Chondrocyte (in vitro differentiated cells): ENCODE results near the gene MBD3L5. TPM values are rescaled to one million over a fixed set of nuclear protein-coding genes. Genes with fewer than 3 reads are reported as not detected.
"Not testable (repeated sequence)": the region's sequence is repeated elsewhere in the genome, so short reads cannot be mapped to it uniquely, and the experiment has no call there.

Experiments used
- DNase-seq: peaks from one replicate; pipeline ENCODE4 v3.0.0; 2021; ENCODE audit warnings: mixed read lengths, low spot score
- H3K27ac Mint-ChIP-seq: one replicate; pipeline ENCODE4 v1.8.0; 2021; ENCODE audit warnings: mild to moderate bottlenecking, moderate library complexity, mixed read lengths; ENCODE audit not compliant: unreplicated experiment
- H3K27me3 Mint-ChIP-seq: 2 replicates; pipeline ENCODE4 v1.8.0; 2021; ENCODE audit warnings: low read depth, mixed read lengths
- H3K36me3 Mint-ChIP-seq: 2 replicates; pipeline ENCODE4 v1.8.0; 2021; ENCODE audit warnings: low read depth, mixed read lengths
- H3K4me1 Mint-ChIP-seq: 2 replicates; pipeline ENCODE4 v1.8.0; 2021; ENCODE audit warnings: low read depth, mild to moderate bottlenecking, mixed read lengths
- H3K4me3 Mint-ChIP-seq: one replicate; pipeline ENCODE4 v1.8.0; 2021; ENCODE audit warnings: mild to moderate bottlenecking, moderate library complexity, mixed read lengths; ENCODE audit not compliant: unreplicated experiment
- H3K9me3 Mint-ChIP-seq: 2 replicates; pipeline ENCODE4 v1.8.0; 2021; ENCODE audit warnings: low read depth, mixed read lengths
- CTCF ChIP-seq: fragments of 200-600 bp; sonication (generic); IDR thresholded peaks from 2 replicates; pipeline ENCODE4 v1.5.0; 2021; ENCODE audit warnings: antibody characterized with exemption, mild to moderate bottlenecking, moderate library complexity
- total RNA-seq: library from RNA; stranded (reverse); gene quantifications from 3 replicates; pipeline ENCODE4 v1.2.1, GENCODE V29; 2021

The MBD3L5 gene
- total RNA-seq, 1 donor from 2014 or later: not detected

GRCh38 chr19:7041563-7041962, 11.2 kb downstream of the MBD3L5 start:
- H3K4me1 Mint-ChIP-seq, DNase-seq, H3K27ac Mint-ChIP-seq, H3K36me3 Mint-ChIP-seq, H3K27me3 Mint-ChIP-seq, H3K4me3 Mint-ChIP-seq, H3K9me3 Mint-ChIP-seq: not testable (repeated sequence)

GRCh38 chr19:7049021-7049420, 18.6 kb downstream of the MBD3L5 start, which contains the start of gene MBD3L2:
TSS of gene MBD3L2 (plus strand) at chr19:7049321. CDS start at chr19:7049374, 53 bp downstream.
- H3K9me3 Mint-ChIP-seq, H3K36me3 Mint-ChIP-seq, H3K27me3 Mint-ChIP-seq, H3K4me3 Mint-ChIP-seq, DNase-seq, H3K27ac Mint-ChIP-seq, H3K4me1 Mint-ChIP-seq: not testable (repeated sequence)

- not testable (repeated sequence) for H3K9me3 Mint-ChIP-seq, H3K27me3 Mint-ChIP-seq, H3K4me3 Mint-ChIP-seq, H3K27ac Mint-ChIP-seq, DNase-seq, H3K4me1 Mint-ChIP-seq, H3K36me3 Mint-ChIP-seq
Observed at GRCh38 chr19:7051421-7051820, 21.0 kb downstream of the MBD3L5 start.

GRCh38 chr19:7052896-7053295, 22.5 kb downstream of the MBD3L5 start:
- not testable (repeated sequence) for H3K9me3 Mint-ChIP-seq, H3K4me3 Mint-ChIP-seq, H3K4me1 Mint-ChIP-seq, H3K27me3 Mint-ChIP-seq, H3K36me3 Mint-ChIP-seq, H3K27ac Mint-ChIP-seq, DNase-seq

GRCh38 chr19:7054635-7055368, 24.4 kb downstream of the MBD3L5 start:
- not testable (repeated sequence) for H3K27ac Mint-ChIP-seq, H3K4me1 Mint-ChIP-seq, H3K9me3 Mint-ChIP-seq, H3K27me3 Mint-ChIP-seq, H3K36me3 Mint-ChIP-seq, H3K4me3 Mint-ChIP-seq, DNase-seq

GRCh38 chr19:7055679-7056078, 25.3 kb downstream of the MBD3L5 start:
- H3K4me1 Mint-ChIP-seq, H3K27ac Mint-ChIP-seq, H3K27me3 Mint-ChIP-seq, DNase-seq, H3K9me3 Mint-ChIP-seq, H3K36me3 Mint-ChIP-seq, H3K4me3 Mint-ChIP-seq: not testable (repeated sequence)

GRCh38 chr19:7056371-7056770, 26.0 kb downstream of the MBD3L5 start:
- DNase-seq, H3K27ac Mint-ChIP-seq, H3K36me3 Mint-ChIP-seq, H3K4me3 Mint-ChIP-seq, H3K4me1 Mint-ChIP-seq, H3K9me3 Mint-ChIP-seq, H3K27me3 Mint-ChIP-seq: not testable (repeated sequence)

GRCh38 chr19:7058576-7058975, 28.2 kb downstream of the MBD3L5 start, which contains the start of gene MBD3L3:
TSS of gene MBD3L3 (minus strand) at chr19:7058676. CDS start at chr19:7058605, 71 bp downstream.
- H3K27me3 Mint-ChIP-seq, H3K27ac Mint-ChIP-seq, H3K36me3 Mint-ChIP-seq, H3K4me1 Mint-ChIP-seq, DNase-seq, H3K9me3 Mint-ChIP-seq, H3K4me3 Mint-ChIP-seq: not testable (repeated sequence)

GRCh38 chr19:7059977-7060376, 29.6 kb downstream of the MBD3L5 start:
- not testable (repeated sequence) for H3K27ac Mint-ChIP-seq, H3K4me1 Mint-ChIP-seq, H3K36me3 Mint-ChIP-seq, H3K9me3 Mint-ChIP-seq, H3K4me3 Mint-ChIP-seq, H3K27me3 Mint-ChIP-seq, DNase-seq

GRCh38 chr19:7063339-7063738, 33.0 kb downstream of the MBD3L5 start:
- Mint-ChIP-seq H3K36me3 (no peaks in the 10 kb centered on the region), H3K27ac (no peak overlapping the region), H3K9me3 (no peaks in the 10 kb centered on the region), H3K4me1 (peaks cover 9% of the 10 kb centered on the region), H3K27me3 (no peaks in the 10 kb centered on the region), H3K4me3 (no peak overlapping the region)
- DNase-seq: no peak
- no peak for TF ChIP-seq CTCF
